IMR-90 (cell line): Measurements from ENCODE around the gene CEP63. TPM values are rescaled to one million over a fixed set of nuclear protein-coding genes. Genes with fewer than 3 reads are reported as not detected.

Experiments used
- ATAC-seq: fragments of 200-7000 bp; cut with Tn5 transposase; 2 replicates; pipeline ENCODE4 v1.9.1; 2020; ENCODE audit warnings: low read depth, mild to moderate bottlenecking, moderate library complexity
- BruUV-seq: library from RNA; stranded (reverse); fragments of 400-500 nt; replicated peaks from 2 replicates; lab custom pipeline; 2021; lab: Mats Ljungman, UMichigan
- CTCF ChIA-PET: fragments of 300-600 bp; formaldehyde crosslinking; extraction: SDS; loops from one replicate; lab custom pipeline; 2021; ENCODE audit warnings: antibody characterized with exemption; lab: Yijun Ruan, JAX
- POLR2A ChIA-PET: fragments of 300-600 bp; sonication (Branson Sonifier 250); formaldehyde crosslinking; loops from one replicate; lab custom pipeline; 2022; ENCODE audit warnings: antibody characterized with exemption; ENCODE audit not compliant: unreplicated experiment; lab: Charles Lee
- DNase-seq: peaks from one replicate; pipeline ENCODE4 v3.0.0; 2013
- H2AFZ ChIP-seq: replicated peaks from 2 replicates; pipeline ENCODE3; 2013; ENCODE audit warnings: low read length, mild to moderate bottlenecking; ENCODE audit not compliant: poor library complexity
- H2AK5ac ChIP-seq: 2 replicates; pipeline ENCODE4 v1.6.1; 2013; ENCODE audit warnings: low read depth, low read length, inconsistent platforms
- H2AK9ac ChIP-seq: replicated peaks from 2 replicates; pipeline ENCODE3; 2013; ENCODE audit warnings: mild to moderate bottlenecking, low read depth, low read length, moderate library complexity; ENCODE audit not compliant: poor library complexity
- H2BK120ac ChIP-seq: 2 replicates; pipeline ENCODE4 v1.6.1; 2013; ENCODE audit warnings: low read depth, low read length, inconsistent platforms
- H2BK15ac ChIP-seq: 3 replicates; pipeline ENCODE4 v1.6.1; 2013; ENCODE audit warnings: low read depth, low read length, inconsistent platforms
- H2BK20ac ChIP-seq: 2 replicates; pipeline ENCODE4 v1.6.1; 2013; ENCODE audit warnings: low read depth, mild to moderate bottlenecking, inconsistent platforms, low read length, moderate library complexity
- H2BK5ac ChIP-seq: 2 replicates; pipeline ENCODE4 v1.6.1; 2013; ENCODE audit warnings: mild to moderate bottlenecking, low read depth, low read length, inconsistent platforms; ENCODE audit not compliant: poor library complexity, severe bottlenecking
- H3K14ac ChIP-seq: replicated peaks from 2 replicates; pipeline ENCODE4 v1.6.1; 2013; ENCODE audit warnings: low read depth, low read length, inconsistent platforms
- H3K18ac ChIP-seq: 2 replicates; pipeline ENCODE4 v1.6.1; 2013; ENCODE audit warnings: low read depth, low read length, control low read depth
- H3K23ac ChIP-seq: 2 replicates; pipeline ENCODE4 v1.6.1; 2013; ENCODE audit warnings: low read depth, low read length, inconsistent platforms
- H3K27ac ChIP-seq: 2 replicates; pipeline ENCODE4 v1.5.1; 2013; ENCODE audit warnings: mild to moderate bottlenecking, control low read depth, low read length; ENCODE audit not compliant: insufficient read depth
- H3K27me3 ChIP-seq: 2 replicates; pipeline ENCODE4 v1.6.1; 2013; ENCODE audit warnings: low read length; ENCODE audit not compliant: control insufficient read depth, insufficient read depth
- H3K36me3 ChIP-seq: 2 replicates; pipeline ENCODE4 v1.6.1; 2013; ENCODE audit warnings: low read length, mixed read lengths; ENCODE audit not compliant: control insufficient read depth, insufficient read depth
- H3K4ac ChIP-seq: 2 replicates; pipeline ENCODE4 v1.6.1; 2013; ENCODE audit warnings: low read depth, low read length, inconsistent platforms
- H3K4me1 ChIP-seq: 2 replicates; pipeline ENCODE4 v1.6.1; 2013; ENCODE audit warnings: low read length, mixed read lengths; ENCODE audit not compliant: control insufficient read depth, insufficient read depth
- H3K4me2 ChIP-seq: 2 replicates; pipeline ENCODE4 v1.6.1; 2013; ENCODE audit warnings: low read depth, mild to moderate bottlenecking, control low read depth, low read length, moderate library complexity
- H3K4me3 ChIP-seq: 2 replicates; pipeline ENCODE4 v1.5.1; 2013; ENCODE audit warnings: low read depth, mild to moderate bottlenecking, control low read depth, low read length, moderate library complexity; ENCODE audit not compliant: insufficient read depth
- H3K56ac ChIP-seq: 2 replicates; pipeline ENCODE4 v1.6.1; 2013; ENCODE audit warnings: low read length, inconsistent platforms; ENCODE audit not compliant: insufficient read depth; ENCODE audit errors: extremely low read depth
- H3K79me1 ChIP-seq, 2 experiments: 2 replicates each; pipeline ENCODE4 v1.6.1; 2013; ENCODE audit warnings: low read length in 2 of 2, inconsistent platforms in 1 of 2, low read depth in 1 of 2
- H3K9ac ChIP-seq: 2 replicates; pipeline ENCODE4 v1.6.1; 2013; ENCODE audit warnings: low read depth, low read length, control low read depth
- H3K9me1 ChIP-seq: 2 replicates; pipeline ENCODE4 v1.6.1; 2013; ENCODE audit warnings: low read length, inconsistent platforms; ENCODE audit not compliant: insufficient read depth
- H3K9me3 ChIP-seq: 2 replicates; pipeline ENCODE4 v1.6.1; 2013; ENCODE audit warnings: low read length; ENCODE audit not compliant: control insufficient read depth, insufficient read depth
- H4K20me1 ChIP-seq: 2 replicates; pipeline ENCODE4 v1.6.1; 2013; ENCODE audit warnings: low read length, inconsistent platforms; ENCODE audit not compliant: insufficient read depth
- H4K5ac ChIP-seq: 2 replicates; pipeline ENCODE4 v1.6.1; 2013; ENCODE audit warnings: mild to moderate bottlenecking, low read depth, low read length, control low read depth
- H4K8ac ChIP-seq, 2 experiments: 2 replicates each; pipeline ENCODE4 v1.6.1; 2013; ENCODE audit warnings: low read depth in 2 of 2, low read length in 2 of 2, control low read depth in 1 of 2, inconsistent platforms in 1 of 2
- H4K91ac ChIP-seq: 2 replicates; pipeline ENCODE4 v1.6.1; 2013; ENCODE audit warnings: low read depth, low read length, inconsistent platforms; ENCODE audit not compliant: insufficient read depth
- BHLHE40 ChIP-seq: fragments of 150-350 bp; IDR thresholded peaks from 2 replicates; pipeline ENCODE4 v1.6.1; 2016; ENCODE audit warnings: mild to moderate bottlenecking, low read depth, low read length
- CTCF ChIP-seq: conservative IDR thresholded peaks from 2 replicates; pipeline ENCODE4 v1.5.1; 2012; ENCODE audit warnings: mild to moderate bottlenecking, low read depth, low read length, improper control_type of control experiment
- MAZ ChIP-seq: IDR thresholded peaks from 2 replicates; pipeline ENCODE4 v1.6.1; 2012; ENCODE audit warnings: low read depth, mild to moderate bottlenecking, low read length, improper control_type of control experiment, moderate library complexity, borderline replicate concordance
- MXI1 ChIP-seq: IDR thresholded peaks from 2 replicates; pipeline ENCODE4 v1.6.1; 2012; ENCODE audit warnings: low read depth, mild to moderate bottlenecking, low read length, moderate library complexity, borderline replicate concordance
- NFE2L2 ChIP-seq: fragments of 150-350 bp; IDR thresholded peaks from 2 replicates; pipeline ENCODE4 v1.6.1; 2016; ENCODE audit warnings: low read depth, mild to moderate bottlenecking, low read length
- POLR2A ChIP-seq: IDR thresholded peaks from 2 replicates; pipeline ENCODE4 v1.6.1; 2012; ENCODE audit warnings: mild to moderate bottlenecking, low read depth, low read length
- RAD21 ChIP-seq: IDR thresholded peaks from 2 replicates; pipeline ENCODE4 v1.6.1; 2012; ENCODE audit warnings: low read length, improper control_type of control experiment
- SMC3 ChIP-seq: fragments of 150-350 bp; IDR thresholded peaks from 2 replicates; pipeline ENCODE4 v1.6.1; 2016; ENCODE audit warnings: low read depth, mild to moderate bottlenecking, antibody characterized with exemption, low read length, moderate library complexity
- WGBS, 2 experiments: methylation state at CpG; one replicate each; pipeline versions ENCODE4 v1.1.5 to v1.1.7; 2013; ENCODE audit warnings: missing lambda C conversion rate in 2 of 2; ENCODE audit not compliant: insufficient read length in 1 of 2; ENCODE audit errors: extremely low coverage in 2 of 2; 5-methylcytosine and 5-hydroxymethylcytosine counted together
- dilution Hi-C: fragments of 300-500 bp; cut with HindIII; formaldehyde crosslinking; loops from one replicate; pipeline ENCODE4 v1.14.3; 2018; ENCODE audit warnings: low sequenced_read_pairs; ENCODE audit not compliant: unreplicated experiment
- in situ Hi-C: fragments of 300-500 bp; cut with MboI; formaldehyde crosslinking; loops from 3 replicates; pipeline ENCODE4 v1.14.3; 2019; ENCODE audit warnings: low sequenced_read_pairs, inconsistent platforms, mixed read lengths
- intact Hi-C: fragments of 100-400 bp; cut with micrococcal nuclease; formaldehyde crosslinking; loops from 2 replicates; pipeline ENCODE4 v1.10.0; 2022
- polyA plus RNA-seq, 3 experiments: library from polyadenylated mRNA; depleted of rRNA; stranded (reverse); fragments of >200 nt; gene quantifications; 2 replicates each; pipeline ENCODE4 v1.2.3, GENCODE V29; 2012; ENCODE audit warnings: low replicate concordance in 1 of 3
- total RNA-seq: library from RNA; depleted of rRNA; stranded (reverse); fragments of >200 nt; gene quantifications from 2 replicates; pipeline ENCODE4 v1.2.3, GENCODE V29; 2012

CEP63 gene
- total and polyA plus RNA-seq, 2 of the 4 experiments (the other 2 are of a cell fraction) = 6.5 to 9.1 TPM

DNA sequence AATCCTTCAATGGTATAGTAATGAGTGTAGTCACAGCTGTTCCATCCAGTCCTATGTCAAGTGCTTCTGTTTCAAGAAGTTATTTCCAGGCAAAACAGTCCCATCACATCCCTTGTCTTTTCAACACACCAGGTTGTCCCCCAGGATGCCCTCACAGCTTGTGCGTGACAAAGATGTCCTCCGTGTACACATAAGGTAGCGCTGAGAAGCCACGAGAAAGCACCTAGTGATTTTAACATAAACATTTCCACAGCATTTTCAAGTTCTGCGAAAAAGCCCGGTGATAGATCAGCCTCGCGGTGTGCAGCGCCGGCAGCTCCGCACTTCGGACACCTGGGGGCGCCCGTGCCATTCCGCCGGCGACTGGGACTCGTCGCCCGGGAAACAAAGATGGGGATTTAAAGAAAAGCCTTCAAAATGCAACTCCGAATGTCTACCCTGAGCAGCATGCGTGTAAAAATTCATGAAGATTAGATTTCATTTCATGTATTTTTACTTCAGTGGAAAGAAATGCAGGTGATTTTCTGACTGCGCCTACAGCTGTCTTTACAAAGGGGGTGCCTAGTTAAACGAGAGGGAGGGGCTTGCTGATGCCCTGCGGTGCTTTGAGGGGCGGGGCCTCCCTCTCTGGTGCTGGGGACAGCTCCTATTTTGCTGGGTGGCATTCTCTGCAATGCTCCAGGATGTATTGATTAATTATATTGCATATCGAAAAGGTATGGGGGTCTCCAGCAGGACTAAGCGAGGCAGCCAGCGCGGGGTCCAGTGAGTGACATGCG, 115.0 kb downstream of the CEP63 start:
- Histone ChIP-seq H2AK5ac (no peak overlapping the region), H2BK5ac (no peak overlapping the region), H4K20me1 (no peaks in the 10 kb centered on the region), H4K91ac (no peak overlapping the region), H3K27me3 (peaks cover 15% of the 10 kb centered on the region), H2BK20ac (no peak overlapping the region), H2AK9ac (no peak overlapping the region), H3K4ac (no peak overlapping the region), H3K23ac (no peak overlapping the region; the same call in 1 of the 2 replicates), H3K18ac (no peak overlapping the region), H2AFZ (peak overlapping the region; percentile 73), H3K9me3 (no peaks in the 10 kb centered on the region), H3K27ac (no peak overlapping the region), H4K5ac (no peak overlapping the region), H3K14ac (no peak overlapping the region), H2BK15ac (no peak overlapping the region), H3K9me1 (peaks cover 3% of the 10 kb centered on the region; the same call in 1 of the 2 replicates), H3K4me2 (peak overlapping the region; percentile 80; the same call in 1 of the 2 replicates), H3K4me1 (peaks cover 3% of the 10 kb centered on the region; the same call in 1 of the 2 replicates), H3K9ac (no peak overlapping the region), H4K8ac (no peak overlapping the region), H3K79me1 (no peaks in the 10 kb centered on the region), H3K56ac (no peak overlapping the region), H2BK120ac (no peak overlapping the region), H3K4me3 (no peak overlapping the region), H3K36me3 (no peaks in the 10 kb centered on the region)
- in situ Hi-C loops = loop anchor here (5.0 to 10.0 kb wide), 2 partner anchors 156 to 1294 kb away; no protein-coding TSS in a partner anchor
- intact Hi-C loops = loop anchor here (1.0 to 5.0 kb wide), 5 partner anchors 40 to 1294 kb away; partner anchors contain the start of gene EPHB1
- dilution Hi-C loops = no loop called here
- ChIA-PET POLR2A (no interaction called here), CTCF (interaction anchor here (0.6 to 1.8 kb wide), 14 partner anchors 10 to 1771 kb away, joined by 3 to 16 read pairs (median 4); partner anchors contain the start of gene EPHB1)
- DNase-seq = peak; percentile 58
- ATAC-seq = peak; percentile 92
- WGBS, 2 experiments = 0% methylated on average over 2 of the region's 31 CpGs; no CpG with 5 or more reads in 1 of the 2 experiments
- BruUV-seq = no TSS peak
- peak; percentile 98 for TF ChIP-seq CTCF
- TF ChIP-seq BHLHE40 = no peak
- 0 out of 2 replicates have a peak, but pooled peaks have one; percentile 17 for TF ChIP-seq MXI1
- peak; percentile 94 for TF ChIP-seq RAD21
- no peak for TF ChIP-seq MAZ
- no peak for TF ChIP-seq POLR2A
- peak; percentile 89 for TF ChIP-seq SMC3
- TF ChIP-seq NFE2L2 = no peak
